ENCODE results near the gene TP53AIP1.
A peak's percentile ranks its signal among the peaks of the same experiment; 100 is the strongest.

The TP53AIP1 gene

GRCh38 chr11:128888034-128888985 lies 54.4 kb downstream of the TP53AIP1 start:
- no peak for DNase-seq

- DNase-seq, result peak; percentile 90
Measured at GRCh38 chr11:128886406-128887124, 56.1 kb downstream of the TP53AIP1 start.

Data from OCI-M1 (cell line).